Liver (tissue), 3 donors: ENCODE data around the gene ABRACL.

ENCODE experiments used
- EGR1 ChIP-seq, 2 donors: IDR thresholded peaks; 2 replicates each; pipeline ENCODE4 v1.6.1; 2016 to 2018; ENCODE audit warnings: antibody characterized with exemption in 2 of 2, low read depth in 2 of 2
- JUND ChIP-seq, 2 donors: IDR thresholded peaks; 2 replicates each; pipeline ENCODE4 v1.6.1; 2016; ENCODE audit warnings: antibody characterized with exemption in 2 of 2
- NR2F2 ChIP-seq: IDR thresholded peaks from 2 replicates; pipeline ENCODE4 v1.6.1; 2016; ENCODE audit warnings: antibody characterized with exemption
- TAF1 ChIP-seq: conservative IDR thresholded peaks from 2 replicates; pipeline ENCODE4 v1.6.1; 2016; ENCODE audit warnings: antibody characterized with exemption, mild to moderate bottlenecking
- TF ChIP-seq, protein P1 (sequence below): fragments of 150-350 bp; IDR thresholded peaks from 2 replicates; pipeline ENCODE4 v1.5.1; 2017; ENCODE audit warnings: improper control_type of control experiment, low read depth, low read length; ENCODE audit not compliant: missing input control
- TF ChIP-seq, protein P2 (sequence below): IDR thresholded peaks from 2 replicates; pipeline ENCODE4 v1.6.1; 2016; ENCODE audit warnings: antibody characterized with exemption
- TF ChIP-seq, protein P3 (sequence below): IDR thresholded peaks from 2 replicates; pipeline ENCODE4 v1.6.1; 2016; ENCODE audit warnings: antibody characterized with exemption, mild to moderate bottlenecking
- TF ChIP-seq, protein P4 (sequence below): IDR thresholded peaks from 2 replicates; pipeline ENCODE4 v1.6.1; 2016; ENCODE audit warnings: antibody characterized with exemption
- TF ChIP-seq, protein P5 (sequence below): IDR thresholded peaks from 2 replicates; pipeline ENCODE4 v1.6.1; 2016; ENCODE audit warnings: antibody characterized with exemption
- donor health status: healthy.
- donor health status: healthy.

DNA sequence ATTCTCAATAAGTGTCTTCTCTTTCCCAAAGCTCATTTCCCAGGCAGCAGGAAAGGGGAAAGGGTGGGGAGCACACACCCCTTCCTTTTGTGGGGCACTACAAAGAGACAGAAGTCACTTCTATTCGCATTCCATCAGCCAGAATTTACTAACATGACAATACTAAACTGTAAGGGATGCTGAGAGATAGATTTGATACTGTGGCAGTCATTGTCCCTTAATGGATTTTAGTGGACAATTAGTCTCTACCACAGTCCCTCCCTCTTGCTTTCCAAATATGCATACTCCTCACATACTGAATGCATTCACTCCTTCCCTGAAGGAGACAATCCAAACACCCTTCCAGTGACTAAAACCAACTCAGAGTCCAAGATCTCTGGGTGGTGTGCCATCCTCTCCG is 50.5 kb downstream of the ABRACL start:
- TF ChIP-seq, protein P1, sequence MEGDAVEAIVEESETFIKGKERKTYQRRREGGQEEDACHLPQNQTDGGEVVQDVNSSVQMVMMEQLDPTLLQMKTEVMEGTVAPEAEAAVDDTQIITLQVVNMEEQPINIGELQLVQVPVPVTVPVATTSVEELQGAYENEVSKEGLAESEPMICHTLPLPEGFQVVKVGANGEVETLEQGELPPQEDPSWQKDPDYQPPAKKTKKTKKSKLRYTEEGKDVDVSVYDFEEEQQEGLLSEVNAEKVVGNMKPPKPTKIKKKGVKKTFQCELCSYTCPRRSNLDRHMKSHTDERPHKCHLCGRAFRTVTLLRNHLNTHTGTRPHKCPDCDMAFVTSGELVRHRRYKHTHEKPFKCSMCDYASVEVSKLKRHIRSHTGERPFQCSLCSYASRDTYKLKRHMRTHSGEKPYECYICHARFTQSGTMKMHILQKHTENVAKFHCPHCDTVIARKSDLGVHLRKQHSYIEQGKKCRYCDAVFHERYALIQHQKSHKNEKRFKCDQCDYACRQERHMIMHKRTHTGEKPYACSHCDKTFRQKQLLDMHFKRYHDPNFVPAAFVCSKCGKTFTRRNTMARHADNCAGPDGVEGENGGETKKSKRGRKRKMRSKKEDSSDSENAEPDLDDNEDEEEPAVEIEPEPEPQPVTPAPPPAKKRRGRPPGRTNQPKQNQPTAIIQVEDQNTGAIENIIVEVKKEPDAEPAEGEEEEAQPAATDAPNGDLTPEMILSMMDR = no peak
- TF ChIP-seq TAF1 (no peak), JUND (IDR thresholded peaks at IDR 0.05) (no peak), EGR1 (IDR thresholded peaks at IDR 0.05; ENCODE audit: low read depth in 2 of 2) (no peak), NR2F2 (no peak)
- TF ChIP-seq, protein P2, sequence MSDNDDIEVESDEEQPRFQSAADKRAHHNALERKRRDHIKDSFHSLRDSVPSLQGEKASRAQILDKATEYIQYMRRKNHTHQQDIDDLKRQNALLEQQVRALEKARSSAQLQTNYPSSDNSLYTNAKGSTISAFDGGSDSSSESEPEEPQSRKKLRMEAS = no peak
- TF ChIP-seq, protein P3, sequence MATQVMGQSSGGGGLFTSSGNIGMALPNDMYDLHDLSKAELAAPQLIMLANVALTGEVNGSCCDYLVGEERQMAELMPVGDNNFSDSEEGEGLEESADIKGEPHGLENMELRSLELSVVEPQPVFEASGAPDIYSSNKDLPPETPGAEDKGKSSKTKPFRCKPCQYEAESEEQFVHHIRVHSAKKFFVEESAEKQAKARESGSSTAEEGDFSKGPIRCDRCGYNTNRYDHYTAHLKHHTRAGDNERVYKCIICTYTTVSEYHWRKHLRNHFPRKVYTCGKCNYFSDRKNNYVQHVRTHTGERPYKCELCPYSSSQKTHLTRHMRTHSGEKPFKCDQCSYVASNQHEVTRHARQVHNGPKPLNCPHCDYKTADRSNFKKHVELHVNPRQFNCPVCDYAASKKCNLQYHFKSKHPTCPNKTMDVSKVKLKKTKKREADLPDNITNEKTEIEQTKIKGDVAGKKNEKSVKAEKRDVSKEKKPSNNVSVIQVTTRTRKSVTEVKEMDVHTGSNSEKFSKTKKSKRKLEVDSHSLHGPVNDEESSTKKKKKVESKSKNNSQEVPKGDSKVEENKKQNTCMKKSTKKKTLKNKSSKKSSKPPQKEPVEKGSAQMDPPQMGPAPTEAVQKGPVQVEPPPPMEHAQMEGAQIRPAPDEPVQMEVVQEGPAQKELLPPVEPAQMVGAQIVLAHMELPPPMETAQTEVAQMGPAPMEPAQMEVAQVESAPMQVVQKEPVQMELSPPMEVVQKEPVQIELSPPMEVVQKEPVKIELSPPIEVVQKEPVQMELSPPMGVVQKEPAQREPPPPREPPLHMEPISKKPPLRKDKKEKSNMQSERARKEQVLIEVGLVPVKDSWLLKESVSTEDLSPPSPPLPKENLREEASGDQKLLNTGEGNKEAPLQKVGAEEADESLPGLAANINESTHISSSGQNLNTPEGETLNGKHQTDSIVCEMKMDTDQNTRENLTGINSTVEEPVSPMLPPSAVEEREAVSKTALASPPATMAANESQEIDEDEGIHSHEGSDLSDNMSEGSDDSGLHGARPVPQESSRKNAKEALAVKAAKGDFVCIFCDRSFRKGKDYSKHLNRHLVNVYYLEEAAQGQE = no peak
- TF ChIP-seq, protein P4, sequence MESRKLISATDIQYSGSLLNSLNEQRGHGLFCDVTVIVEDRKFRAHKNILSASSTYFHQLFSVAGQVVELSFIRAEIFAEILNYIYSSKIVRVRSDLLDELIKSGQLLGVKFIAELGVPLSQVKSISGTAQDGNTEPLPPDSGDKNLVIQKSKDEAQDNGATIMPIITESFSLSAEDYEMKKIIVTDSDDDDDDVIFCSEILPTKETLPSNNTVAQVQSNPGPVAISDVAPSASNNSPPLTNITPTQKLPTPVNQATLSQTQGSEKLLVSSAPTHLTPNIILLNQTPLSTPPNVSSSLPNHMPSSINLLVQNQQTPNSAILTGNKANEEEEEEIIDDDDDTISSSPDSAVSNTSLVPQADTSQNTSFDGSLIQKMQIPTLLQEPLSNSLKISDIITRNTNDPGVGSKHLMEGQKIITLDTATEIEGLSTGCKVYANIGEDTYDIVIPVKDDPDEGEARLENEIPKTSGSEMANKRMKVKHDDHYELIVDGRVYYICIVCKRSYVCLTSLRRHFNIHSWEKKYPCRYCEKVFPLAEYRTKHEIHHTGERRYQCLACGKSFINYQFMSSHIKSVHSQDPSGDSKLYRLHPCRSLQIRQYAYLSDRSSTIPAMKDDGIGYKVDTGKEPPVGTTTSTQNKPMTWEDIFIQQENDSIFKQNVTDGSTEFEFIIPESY = no peak
- TF ChIP-seq, protein P5, sequence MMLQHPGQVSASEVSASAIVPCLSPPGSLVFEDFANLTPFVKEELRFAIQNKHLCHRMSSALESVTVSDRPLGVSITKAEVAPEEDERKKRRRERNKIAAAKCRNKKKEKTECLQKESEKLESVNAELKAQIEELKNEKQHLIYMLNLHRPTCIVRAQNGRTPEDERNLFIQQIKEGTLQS = no peak
